GM21576 (cell line): ENCODE measurements around the gene CD302.
"Not testable (repeated sequence)": the region's sequence is repeated elsewhere in the genome, so short reads cannot be mapped to it uniquely, and the experiment has no call there.

Experiments
- ATAC-seq: cut with Tn5 transposase; IDR thresholded peaks from one replicate; pipeline ENCODE4 v1.9.1; 2021; ENCODE audit warnings: mild to moderate bottlenecking, moderate library complexity; ENCODE audit not compliant: unreplicated experiment

The CD302 gene

GRCh38 chr2:159755014-159755413 is 43.0 kb downstream of the CD302 start:
- no peak for ATAC-seq

GRCh38 chr2:159753797-159754196 is 44.2 kb downstream of the CD302 start:
- ATAC-seq = no peak

GRCh38 chr2:159750873-159751272 is 47.1 kb downstream of the CD302 start:
- ATAC-seq = no peak

- ATAC-seq = no peak
Observed at GRCh38 chr2:159748089-159748488, 49.9 kb downstream of the CD302 start.

GRCh38 chr2:159745237-159745636 is 52.8 kb downstream of the CD302 start:
- not testable (repeated sequence) for ATAC-seq

DNA sequence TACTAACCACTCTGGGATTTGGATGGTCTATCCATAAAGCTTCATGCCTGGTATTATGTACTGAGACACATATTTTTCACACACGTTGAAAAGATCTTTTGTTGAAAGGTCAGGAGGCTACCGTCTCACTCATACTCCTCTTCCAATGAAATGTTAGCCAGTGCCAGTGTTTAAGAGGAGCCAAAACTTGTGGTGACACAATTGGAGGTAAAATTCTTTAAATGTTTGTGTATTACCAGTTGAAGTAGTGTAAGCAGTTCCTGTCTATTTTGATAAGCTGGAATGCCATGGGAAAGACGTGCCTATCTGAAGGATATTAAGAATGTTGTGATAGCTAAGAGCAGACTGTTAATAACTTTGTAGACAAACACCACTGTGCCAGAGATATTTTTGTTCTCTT is 53.6 kb downstream of the CD302 start:
- no peak for ATAC-seq

DNA sequence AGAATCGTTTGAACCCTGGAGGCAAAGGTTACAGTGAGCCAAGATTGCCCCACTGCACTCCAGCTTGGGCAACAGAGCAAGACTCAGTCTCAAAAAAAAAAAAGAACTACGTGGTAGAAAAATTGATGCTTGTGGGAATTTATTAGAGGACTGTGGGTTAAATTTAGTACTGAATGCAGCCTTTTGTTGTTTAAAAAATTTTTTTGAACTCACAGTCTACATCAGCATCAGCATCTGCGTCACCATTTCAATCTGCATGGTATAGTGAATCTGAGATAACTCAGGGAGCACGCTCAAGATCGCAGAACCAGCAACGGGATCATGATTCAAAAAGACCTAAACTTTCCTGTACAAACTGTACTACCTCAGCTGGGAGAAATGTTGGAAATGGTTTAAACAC is 55.2 kb downstream of the CD302 start:
- no peak for ATAC-seq

- no peak for ATAC-seq
Observed at GRCh38 chr2:159738509-159739390, 59.3 kb downstream of the CD302 start.

DNA sequence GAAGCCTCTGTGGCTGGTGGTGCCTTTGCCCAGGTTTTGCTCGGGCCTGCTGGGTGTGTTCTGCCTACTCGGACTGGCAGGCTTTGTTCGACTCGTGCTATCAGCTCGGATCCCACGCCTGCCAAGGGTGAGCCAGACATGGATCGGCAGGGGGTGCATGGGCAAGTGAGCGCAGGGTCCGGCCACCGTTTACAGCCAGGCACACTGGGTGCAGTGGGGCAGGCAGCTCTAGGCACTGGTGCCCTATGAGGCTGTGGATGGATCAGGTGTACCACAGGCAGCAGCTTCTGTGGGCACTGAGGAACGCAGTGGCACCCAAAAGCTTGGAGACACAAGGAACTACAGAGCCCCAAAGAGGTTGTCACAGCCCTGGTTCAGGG is 60.1 kb downstream of the CD302 start:
- no peak for ATAC-seq

GRCh38 chr2:159737292-159737916 is 60.6 kb downstream of the CD302 start:
- no peak for ATAC-seq

DNA sequence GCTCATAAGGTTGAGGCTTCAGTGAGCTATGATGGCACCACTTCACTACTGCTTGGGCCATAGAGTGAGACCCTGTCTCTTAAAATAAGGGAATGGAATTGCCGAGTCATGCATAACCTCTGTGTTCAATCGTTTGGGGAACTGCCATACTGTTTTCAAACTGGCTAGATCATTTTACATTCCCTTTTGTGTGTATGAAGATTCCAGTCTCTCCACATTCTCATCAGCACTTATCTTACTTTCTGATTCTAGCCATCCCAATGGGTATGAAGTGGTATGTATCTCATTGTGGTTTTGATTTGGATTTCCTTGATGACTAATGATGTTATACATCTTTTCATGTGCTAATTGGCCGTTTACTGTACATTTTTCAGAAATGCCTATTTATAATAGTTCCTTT is 62.0 kb downstream of the CD302 start:
- ATAC-seq = no peak

GRCh38 chr2:159735648-159736047 is 62.4 kb downstream of the CD302 start:
- ATAC-seq = no peak

DNA sequence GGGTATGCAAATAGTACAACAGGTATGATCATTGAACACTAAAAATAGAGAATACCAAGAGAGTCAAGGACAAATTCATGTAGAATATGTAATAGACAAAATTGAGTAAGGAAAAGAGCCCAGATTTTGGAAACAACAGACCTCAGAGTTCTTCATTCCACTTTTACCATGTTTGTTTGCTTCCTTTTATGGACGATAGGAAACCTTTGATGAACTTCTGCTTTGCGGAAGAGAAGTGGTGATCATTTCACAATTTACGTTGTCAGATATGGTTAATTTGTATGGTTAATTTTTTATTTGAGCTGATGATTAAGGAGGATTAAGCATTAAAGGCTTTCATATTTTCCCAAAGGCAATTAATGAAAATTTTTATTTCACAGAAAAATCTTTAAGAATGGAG is 69.4 kb downstream of the CD302 start:
- no peak for ATAC-seq

DNA sequence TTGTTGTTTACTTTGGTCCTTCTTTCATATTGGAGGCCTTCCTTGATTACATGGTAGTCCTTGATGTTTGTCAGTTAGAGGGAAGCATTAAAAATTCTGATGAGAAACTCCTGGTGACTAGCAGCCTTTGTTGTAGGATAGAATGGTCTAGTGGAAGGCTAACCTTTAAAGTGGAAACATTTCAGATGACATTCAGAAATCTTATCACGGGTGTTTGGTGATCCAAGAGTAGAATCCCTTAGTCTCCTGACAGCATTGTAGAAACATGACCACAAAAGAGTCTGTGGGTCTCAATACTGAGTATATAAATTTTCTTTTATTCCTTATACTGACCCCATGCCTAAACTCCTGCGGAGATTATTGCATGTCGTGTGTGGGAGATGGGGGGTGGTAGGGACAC is 72.3 kb downstream of the CD302 start:
- no peak for ATAC-seq

DNA sequence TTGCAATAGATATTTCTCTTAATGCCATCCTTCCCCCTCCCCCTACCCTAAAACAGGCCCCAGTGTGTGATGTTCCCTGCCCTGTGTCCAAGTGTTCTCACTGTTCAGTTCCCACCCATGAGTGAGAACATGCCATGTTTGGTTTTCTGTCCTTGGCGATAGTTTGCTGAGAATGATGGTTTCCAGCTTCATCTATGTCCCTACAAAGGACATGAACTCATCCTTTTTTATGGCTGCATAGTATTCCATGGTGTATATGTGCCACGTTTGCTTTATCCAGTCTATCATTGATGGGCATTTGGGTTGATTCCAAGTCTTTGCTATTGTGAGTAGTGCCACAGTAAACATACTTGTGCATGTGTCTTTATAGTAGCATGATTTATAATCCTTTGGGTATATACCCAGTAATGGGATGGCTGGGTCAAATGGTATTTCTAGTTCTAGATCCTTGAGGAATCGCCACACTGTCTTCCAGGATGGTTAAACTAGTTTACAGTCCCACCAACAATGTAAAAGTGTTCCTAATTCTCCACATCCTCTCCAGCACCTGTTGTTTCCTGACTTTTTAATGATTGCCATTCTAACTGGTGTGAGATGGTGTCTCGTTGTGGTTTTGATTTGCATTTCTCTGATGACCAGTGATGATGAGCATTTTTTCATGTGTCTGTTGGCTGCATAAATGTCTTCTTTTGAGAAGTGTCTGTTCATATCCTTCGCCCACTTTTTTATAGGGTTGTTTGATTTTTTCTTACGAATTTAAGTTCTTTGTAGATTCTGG is 73.0 kb downstream of the CD302 start:
- ATAC-seq = not testable (repeated sequence)

DNA sequence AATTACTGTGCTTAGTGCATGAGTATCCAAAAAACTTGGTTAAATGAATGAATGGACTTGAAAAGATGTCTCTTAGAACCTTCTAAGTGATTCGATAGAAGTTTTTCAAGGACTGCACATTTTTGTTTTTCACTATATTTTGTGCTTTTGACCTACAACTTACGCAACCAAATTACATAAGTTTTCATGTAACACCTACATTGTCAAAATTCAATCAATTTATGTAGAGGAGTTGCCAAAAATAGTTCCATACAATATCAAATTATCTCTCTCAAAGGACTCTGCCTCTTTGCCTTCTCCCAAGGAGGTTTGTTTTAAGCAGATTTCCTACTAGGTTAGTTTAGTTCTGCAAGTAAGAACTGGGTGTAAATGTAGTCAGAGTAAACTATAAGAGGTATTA is 75.4 kb downstream of the CD302 start:
- no peak for ATAC-seq

DNA sequence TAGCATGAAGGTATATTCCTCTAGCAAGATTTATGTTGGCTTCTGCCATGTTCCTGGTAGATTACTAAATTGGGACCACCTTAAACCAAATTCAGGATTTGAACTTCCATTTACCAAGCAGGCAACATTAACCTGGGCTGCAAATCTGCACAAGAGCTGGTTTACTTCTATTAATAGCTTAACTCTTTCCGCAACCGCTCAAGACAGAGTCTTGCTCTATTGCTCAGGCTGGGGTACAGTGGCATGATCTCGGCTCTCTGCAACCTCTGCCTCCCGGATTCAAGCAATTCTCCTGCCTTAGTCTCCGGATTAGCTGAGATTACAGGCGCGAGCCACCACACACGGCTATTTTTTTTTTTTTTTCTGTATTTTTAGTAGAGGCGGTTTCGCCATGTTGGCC is 77.3 kb downstream of the CD302 start:
- no peak for ATAC-seq
